HepG2 (cell line): ENCODE results near the gene TM4SF4. TPM values are rescaled to one million over a fixed set of nuclear protein-coding genes. Genes with fewer than 3 reads are reported as not detected.

Experiments used
- ADNP ChIP-seq: sonication (generic); formaldehyde crosslinking; IDR thresholded peaks from 2 replicates; pipeline ENCODE4 v1.4.0; 2020; ENCODE audit warnings: missing genetic modification reagents
- GATAD2A ChIP-seq: IDR thresholded peaks from 2 replicates; pipeline ENCODE4 v1.6.1; 2016
- HMGA1 ChIP-seq: sonication (generic); formaldehyde crosslinking; conservative IDR thresholded peaks from 2 replicates; pipeline ENCODE4 v1.4.0; 2020; ENCODE audit warnings: missing genetic modification reagents
- SALL1 ChIP-seq: sonication (generic); formaldehyde crosslinking; IDR thresholded peaks from 2 replicates; pipeline ENCODE4 v1.8.0; 2022; ENCODE audit warnings: mild to moderate bottlenecking, missing genetic modification reagents
- SNAPC2 ChIP-seq: sonication (generic); formaldehyde crosslinking; IDR thresholded peaks from 2 replicates; pipeline ENCODE4 v1.8.1; 2022; ENCODE audit warnings: mild to moderate bottlenecking, missing genetic modification reagents
- SPEN ChIP-seq: sonication (generic); formaldehyde crosslinking; IDR thresholded peaks from 2 replicates; pipeline ENCODE4 v1.5.1; 2020; ENCODE audit warnings: low read depth, mild to moderate bottlenecking, missing genetic modification reagents
- TEAD3 ChIP-seq: optimal IDR thresholded peaks from 2 replicates; pipeline ENCODE3; 2016; ENCODE audit warnings: borderline replicate concordance
- ZNF296 ChIP-seq: sonication (generic); formaldehyde crosslinking; conservative IDR thresholded peaks from 2 replicates; pipeline ENCODE4 v1.5.0; 2020; ENCODE audit warnings: mild to moderate bottlenecking, missing genetic modification reagents
- ZNF605 ChIP-seq: sonication (generic); formaldehyde crosslinking; IDR thresholded peaks from 2 replicates; pipeline ENCODE4 v1.8.0; 2022; ENCODE audit warnings: mild to moderate bottlenecking, missing genetic modification reagents
- ZNF737 ChIP-seq: sonication (generic); formaldehyde crosslinking; IDR thresholded peaks from 2 replicates; pipeline ENCODE4 v1.5.0; 2020; ENCODE audit warnings: missing genetic modification reagents, mild to moderate bottlenecking, borderline replicate concordance
- polyA plus RNA-seq, 8 experiments: library from polyadenylated mRNA; depleted of rRNA in 3 of 8; stranded (reverse) in 7 of 8; unstranded in 1 of 8; fragments of >200 nt; fragmentation: Illumina TruSeq in 4 of 8; extraction: Trizol in 4 of 8; gene quantifications; 2 replicates each; pipeline versions ENCODE4 v1.2.1 to v1.2.3, GENCODE V29; 2011 to 2016; ENCODE audit warnings: low read depth in 4 of 8, missing spikeins in 1 of 8, mixed read lengths in 1 of 8; ENCODE audit not compliant: insufficient read depth in 1 of 8
- total RNA-seq, 5 experiments: library from RNA; depleted of rRNA; stranded (reverse); fragments of >200 nt; fragmentation: Illumina TruSeq; extraction: Trizol; gene quantifications; 2 replicates each; pipeline ENCODE4 v1.2.3, GENCODE V29; 2016; ENCODE audit warnings: low read depth in 1 of 5
- TF ChIP-seq, protein P1 (sequence below): sonication (generic); formaldehyde crosslinking; IDR thresholded peaks from 2 replicates; pipeline ENCODE4 v1.4.0; 2020; ENCODE audit warnings: mild to moderate bottlenecking, missing genetic modification reagents
- TF ChIP-seq, protein P2 (sequence below): sonication (generic); formaldehyde crosslinking; IDR thresholded peaks from 2 replicates; pipeline ENCODE4 v1.5.1; 2020; ENCODE audit warnings: missing genetic modification reagents, mild to moderate bottlenecking, borderline replicate concordance
- TF ChIP-seq, protein P3 (sequence below): sonication (generic); formaldehyde crosslinking; IDR thresholded peaks from 2 replicates; pipeline ENCODE4 v1.5.1; 2020; ENCODE audit warnings: mild to moderate bottlenecking, missing genetic modification reagents, moderate library complexity

Gene TM4SF4
- total and polyA plus RNA-seq, 2 of the 13 experiments (the other 11 are each of a cell fraction or from before 2014, with no cell fraction given) = 0.63 to 0.95 TPM

DNA sequence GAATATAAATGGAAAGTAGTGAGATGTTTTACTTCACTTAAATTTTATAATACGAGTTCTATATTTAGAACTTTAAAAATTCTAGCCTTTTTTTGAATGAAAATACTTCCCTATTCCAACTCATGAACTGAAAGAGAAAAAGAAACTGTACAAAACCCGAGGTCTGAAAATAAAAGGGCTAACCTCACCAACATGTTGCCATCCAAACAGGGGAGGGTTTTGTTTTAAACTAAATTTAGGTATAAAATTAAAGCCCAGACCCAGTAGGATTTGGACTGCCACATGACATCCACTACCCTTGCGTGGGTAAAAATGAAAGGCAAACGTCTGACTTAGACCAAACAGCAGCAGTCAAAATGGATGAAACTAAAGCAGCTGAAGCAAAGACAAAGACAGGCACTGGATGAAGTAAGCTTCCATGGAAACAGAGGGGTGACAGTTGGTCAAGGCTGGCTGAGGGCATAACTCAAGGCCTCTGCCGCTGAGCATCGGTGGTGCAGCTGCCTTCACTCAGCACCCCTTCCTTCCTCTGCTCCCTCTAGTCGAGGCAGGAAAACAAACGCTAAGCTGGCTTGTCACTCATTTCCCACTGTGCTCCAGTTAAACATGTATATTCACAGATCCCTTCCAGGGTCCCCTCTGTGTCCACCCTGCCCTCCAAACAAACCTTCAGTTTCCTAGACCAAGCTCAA lies 58.1 kb downstream of the TM4SF4 start (continued):
- TF ChIP-seq, protein P1, sequence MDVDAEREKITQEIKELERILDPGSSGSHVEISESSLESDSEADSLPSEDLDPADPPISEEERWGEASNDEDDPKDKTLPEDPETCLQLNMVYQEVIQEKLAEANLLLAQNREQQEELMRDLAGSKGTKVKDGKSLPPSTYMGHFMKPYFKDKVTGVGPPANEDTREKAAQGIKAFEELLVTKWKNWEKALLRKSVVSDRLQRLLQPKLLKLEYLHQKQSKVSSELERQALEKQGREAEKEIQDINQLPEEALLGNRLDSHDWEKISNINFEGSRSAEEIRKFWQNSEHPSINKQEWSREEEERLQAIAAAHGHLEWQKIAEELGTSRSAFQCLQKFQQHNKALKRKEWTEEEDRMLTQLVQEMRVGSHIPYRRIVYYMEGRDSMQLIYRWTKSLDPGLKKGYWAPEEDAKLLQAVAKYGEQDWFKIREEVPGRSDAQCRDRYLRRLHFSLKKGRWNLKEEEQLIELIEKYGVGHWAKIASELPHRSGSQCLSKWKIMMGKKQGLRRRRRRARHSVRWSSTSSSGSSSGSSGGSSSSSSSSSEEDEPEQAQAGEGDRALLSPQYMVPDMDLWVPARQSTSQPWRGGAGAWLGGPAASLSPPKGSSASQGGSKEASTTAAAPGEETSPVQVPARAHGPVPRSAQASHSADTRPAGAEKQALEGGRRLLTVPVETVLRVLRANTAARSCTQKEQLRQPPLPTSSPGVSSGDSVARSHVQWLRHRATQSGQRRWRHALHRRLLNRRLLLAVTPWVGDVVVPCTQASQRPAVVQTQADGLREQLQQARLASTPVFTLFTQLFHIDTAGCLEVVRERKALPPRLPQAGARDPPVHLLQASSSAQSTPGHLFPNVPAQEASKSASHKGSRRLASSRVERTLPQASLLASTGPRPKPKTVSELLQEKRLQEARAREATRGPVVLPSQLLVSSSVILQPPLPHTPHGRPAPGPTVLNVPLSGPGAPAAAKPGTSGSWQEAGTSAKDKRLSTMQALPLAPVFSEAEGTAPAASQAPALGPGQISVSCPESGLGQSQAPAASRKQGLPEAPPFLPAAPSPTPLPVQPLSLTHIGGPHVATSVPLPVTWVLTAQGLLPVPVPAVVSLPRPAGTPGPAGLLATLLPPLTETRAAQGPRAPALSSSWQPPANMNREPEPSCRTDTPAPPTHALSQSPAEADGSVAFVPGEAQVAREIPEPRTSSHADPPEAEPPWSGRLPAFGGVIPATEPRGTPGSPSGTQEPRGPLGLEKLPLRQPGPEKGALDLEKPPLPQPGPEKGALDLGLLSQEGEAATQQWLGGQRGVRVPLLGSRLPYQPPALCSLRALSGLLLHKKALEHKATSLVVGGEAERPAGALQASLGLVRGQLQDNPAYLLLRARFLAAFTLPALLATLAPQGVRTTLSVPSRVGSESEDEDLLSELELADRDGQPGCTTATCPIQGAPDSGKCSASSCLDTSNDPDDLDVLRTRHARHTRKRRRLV = no peak
- TF ChIP-seq, protein P2, sequence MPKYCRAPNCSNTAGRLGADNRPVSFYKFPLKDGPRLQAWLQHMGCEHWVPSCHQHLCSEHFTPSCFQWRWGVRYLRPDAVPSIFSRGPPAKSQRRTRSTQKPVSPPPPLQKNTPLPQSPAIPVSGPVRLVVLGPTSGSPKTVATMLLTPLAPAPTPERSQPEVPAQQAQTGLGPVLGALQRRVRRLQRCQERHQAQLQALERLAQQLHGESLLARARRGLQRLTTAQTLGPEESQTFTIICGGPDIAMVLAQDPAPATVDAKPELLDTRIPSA (CRISPR knock-in tag) = no peak
- TF ChIP-seq ADNP (CRISPR knock-in tag) (no peak), ZNF296 (CRISPR knock-in tag) (no peak), ZNF737 (no peak), GATAD2A (CRISPR knock-in tag) (no peak), SALL1 (CRISPR knock-in tag) (0 out of 2 replicates have a peak, but pooled peaks have one; percentile 21), ZNF605 (CRISPR knock-in tag) (no peak), HMGA1 (CRISPR knock-in tag) (no peak), TEAD3 (CRISPR knock-in tag) (no peak), SNAPC2 (no peak), SPEN (CRISPR knock-in tag) (no peak)
- TF ChIP-seq, protein P3, sequence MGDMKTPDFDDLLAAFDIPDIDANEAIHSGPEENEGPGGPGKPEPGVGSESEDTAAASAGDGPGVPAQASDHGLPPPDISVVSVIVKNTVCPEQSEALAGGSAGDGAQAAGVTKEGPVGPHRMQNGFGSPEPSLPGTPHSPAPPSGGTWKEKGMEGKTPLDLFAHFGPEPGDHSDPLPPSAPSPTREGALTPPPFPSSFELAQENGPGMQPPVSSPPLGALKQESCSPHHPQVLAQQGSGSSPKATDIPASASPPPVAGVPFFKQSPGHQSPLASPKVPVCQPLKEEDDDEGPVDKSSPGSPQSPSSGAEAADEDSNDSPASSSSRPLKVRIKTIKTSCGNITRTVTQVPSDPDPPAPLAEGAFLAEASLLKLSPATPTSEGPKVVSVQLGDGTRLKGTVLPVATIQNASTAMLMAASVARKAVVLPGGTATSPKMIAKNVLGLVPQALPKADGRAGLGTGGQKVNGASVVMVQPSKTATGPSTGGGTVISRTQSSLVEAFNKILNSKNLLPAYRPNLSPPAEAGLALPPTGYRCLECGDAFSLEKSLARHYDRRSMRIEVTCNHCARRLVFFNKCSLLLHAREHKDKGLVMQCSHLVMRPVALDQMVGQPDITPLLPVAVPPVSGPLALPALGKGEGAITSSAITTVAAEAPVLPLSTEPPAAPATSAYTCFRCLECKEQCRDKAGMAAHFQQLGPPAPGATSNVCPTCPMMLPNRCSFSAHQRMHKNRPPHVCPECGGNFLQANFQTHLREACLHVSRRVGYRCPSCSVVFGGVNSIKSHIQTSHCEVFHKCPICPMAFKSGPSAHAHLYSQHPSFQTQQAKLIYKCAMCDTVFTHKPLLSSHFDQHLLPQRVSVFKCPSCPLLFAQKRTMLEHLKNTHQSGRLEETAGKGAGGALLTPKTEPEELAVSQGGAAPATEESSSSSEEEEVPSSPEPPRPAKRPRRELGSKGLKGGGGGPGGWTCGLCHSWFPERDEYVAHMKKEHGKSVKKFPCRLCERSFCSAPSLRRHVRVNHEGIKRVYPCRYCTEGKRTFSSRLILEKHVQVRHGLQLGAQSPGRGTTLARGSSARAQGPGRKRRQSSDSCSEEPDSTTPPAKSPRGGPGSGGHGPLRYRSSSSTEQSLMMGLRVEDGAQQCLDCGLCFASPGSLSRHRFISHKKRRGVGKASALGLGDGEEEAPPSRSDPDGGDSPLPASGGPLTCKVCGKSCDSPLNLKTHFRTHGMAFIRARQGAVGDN (CRISPR knock-in tag) = peak; percentile 22; the same call in 1 of the 2 replicates
